NCI-H524 (cell line): Measurements from ENCODE around the gene TPO.

Experiments used
- DNase-seq, 2 experiments: peaks; one replicate each; lab custom pipeline; 2025; lab: John Stamatoyannopoulos, UW

Gene TPO

DNA sequence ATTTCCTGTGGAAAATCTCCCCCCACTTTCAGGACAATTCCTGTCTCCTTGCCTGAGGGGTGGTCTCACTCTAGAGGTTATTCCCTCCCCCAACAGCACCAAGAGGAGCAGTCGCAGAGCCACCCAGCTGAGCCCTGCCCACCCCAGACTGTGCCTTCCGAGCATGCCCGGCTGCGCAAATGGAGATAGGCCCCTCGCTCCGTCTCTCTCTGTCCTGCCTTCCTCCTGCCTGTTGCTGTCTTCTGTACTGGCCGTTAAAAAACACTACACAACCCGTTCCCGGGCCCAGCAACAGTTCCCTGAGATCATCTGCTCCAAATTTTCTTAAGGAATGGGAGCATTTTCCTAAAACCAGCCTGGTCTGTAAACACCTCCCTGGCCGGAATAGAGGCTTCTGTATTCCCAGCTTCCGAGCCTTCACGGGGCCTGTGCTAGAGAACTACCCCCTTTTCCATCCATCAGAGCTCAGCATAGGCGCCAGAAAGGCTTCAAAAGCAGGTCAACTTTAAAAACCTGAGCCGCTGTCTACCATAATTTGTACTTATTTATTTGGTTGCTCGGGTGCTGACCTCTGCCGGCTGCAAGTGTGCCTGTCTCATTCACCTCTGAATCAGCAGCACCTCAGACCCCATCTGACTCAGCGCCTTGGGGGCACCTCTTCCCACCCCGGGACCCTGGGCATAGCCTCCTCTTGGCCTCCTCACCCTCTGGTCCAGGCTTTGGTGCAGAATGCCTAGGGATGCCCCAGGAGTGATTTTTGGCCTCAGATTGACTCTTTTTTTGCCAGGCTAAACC lies 171.6 kb downstream of the TPO start:
- no peak for DNase-seq

- no peak for DNase-seq
These were observed 172.4 kb downstream of the TPO start for GRCh38 chr2:1585635-1586034.

GRCh38 chr2:1586251-1586922 lies 173.1 kb downstream of the TPO start:
- no peak for DNase-seq

DNA sequence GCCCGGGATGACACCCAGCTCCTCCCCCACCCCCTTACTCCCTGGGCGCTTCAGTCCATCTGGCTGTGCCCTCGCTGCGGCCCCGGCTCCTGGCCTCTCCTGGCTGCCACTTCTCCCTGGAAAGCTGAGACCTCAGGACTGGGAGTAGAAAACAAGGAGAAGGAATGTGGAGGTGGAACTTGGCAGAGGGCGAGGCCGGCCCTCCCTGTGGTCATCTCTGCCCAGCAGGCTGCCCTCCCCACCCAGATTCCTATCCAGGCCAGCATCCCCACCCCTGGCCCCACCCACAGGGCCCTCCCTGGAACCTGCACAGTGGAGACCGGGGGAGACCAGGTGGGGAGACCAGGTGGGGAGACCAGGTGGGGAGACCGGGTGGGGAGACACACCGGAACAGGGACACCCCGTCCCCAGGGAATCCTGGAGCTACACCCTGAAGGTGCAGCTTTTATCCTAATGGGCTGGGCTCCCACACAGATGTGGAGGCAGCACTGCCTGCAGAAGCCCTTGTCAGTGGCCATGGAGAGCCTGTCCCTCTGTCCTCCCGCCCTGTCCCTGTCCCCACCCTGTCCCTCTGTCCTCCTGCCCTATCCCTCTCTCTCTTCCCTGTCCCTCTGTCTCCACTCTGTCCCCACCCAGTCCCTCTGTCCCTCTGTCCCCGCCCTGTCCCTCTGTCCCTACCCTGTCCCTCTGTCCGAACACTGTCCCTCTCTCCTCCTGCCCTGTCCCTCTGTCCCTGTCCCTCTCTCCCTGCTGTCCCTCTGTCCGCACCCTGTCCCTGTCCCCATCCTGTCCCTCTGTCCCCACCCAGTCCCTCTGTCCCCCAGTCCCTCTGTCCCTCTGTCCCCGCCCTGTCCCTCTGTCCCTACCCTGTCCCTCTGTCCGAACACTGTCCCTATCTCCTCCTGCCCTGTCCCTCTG lies 173.9 kb downstream of the TPO start:
- DNase-seq, result no peak

- DNase-seq, result no peak
These were observed 175.1 kb downstream of the TPO start for GRCh38 chr2:1588051-1588977.

DNA sequence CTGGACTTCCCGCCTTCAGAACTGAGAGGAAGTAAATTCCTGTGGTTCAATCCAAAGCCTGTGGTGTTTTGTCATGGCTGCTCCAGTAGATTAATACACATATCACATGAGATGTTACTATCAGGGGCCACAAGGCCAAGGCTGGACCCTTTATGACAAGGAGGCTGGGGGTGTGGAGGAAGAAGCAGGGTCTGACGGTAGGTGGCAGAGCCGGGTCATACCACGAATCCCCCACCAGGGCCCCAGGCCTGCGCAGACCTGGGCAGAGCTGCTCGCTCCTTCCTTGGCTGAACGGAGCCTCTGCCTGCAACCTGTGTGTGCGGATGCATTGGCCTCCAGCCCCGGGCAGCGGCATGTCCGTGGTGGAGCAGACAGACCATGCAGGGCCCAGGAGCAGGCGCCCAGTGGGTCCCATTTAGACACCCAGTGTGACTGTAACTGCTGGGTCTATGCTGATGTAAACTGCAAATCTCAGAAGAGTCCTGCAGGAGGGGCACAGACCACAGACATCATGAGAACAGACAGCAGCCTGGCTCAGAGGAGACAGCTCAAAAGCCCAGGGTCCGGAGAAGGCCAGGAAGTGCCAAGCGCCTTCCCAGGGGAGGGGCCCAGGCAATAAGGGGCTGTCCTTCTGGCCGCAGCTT lies 175.8 kb downstream of the TPO start:
- DNase-seq, result no peak

GRCh38 chr2:1590596-1591460 lies 177.6 kb downstream of the TPO start:
- peak; percentile 11 to 62 for DNase-seq

DNA sequence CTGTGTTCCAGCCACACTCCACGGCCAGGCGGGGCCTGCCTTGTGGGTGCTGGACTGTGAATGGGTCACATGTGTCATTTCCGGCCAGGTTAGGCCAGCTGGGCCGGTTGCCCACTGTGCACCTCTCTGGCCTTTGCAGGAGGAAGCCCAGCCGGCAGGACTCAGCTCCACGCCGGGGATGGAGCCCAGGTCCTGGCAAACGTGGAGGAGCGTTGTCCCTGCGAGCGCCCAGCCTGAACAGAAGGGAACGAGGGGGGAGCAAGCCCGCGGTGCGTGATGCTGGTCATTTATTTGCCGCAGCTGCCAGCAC lies 178.2 kb downstream of the TPO start:
- DNase-seq, result peak in 1 of 2 experiments; percentile 48
